Thymus (tissue), 11 donors: Measurements from ENCODE around the gene RAPGEF1. TPM values are rescaled to one million over a fixed set of nuclear protein-coding genes. Genes with fewer than 3 reads are reported as not detected.
"Not testable (repeated sequence)": the region's sequence is repeated elsewhere in the genome, so short reads cannot be mapped to it uniquely, and the experiment has no call there.

Experiments used
- DNase-seq, 9 donors: peaks; one replicate each; pipeline ENCODE4 v3.0.0-alpha.2; 2013; ENCODE audit warnings: low spot score in 9 of 9, low read depth in 6 of 9, missing footprints in 1 of 9
- H3K27ac ChIP-seq, 2 donors: one replicate each; pipeline ENCODE4 v1.5.1; 2013; ENCODE audit warnings: control low read depth in 1 of 2, low read depth in 1 of 2, low read length in 1 of 2, mild to moderate bottlenecking in 1 of 2, moderate library complexity in 1 of 2
- H3K27me3 ChIP-seq, 2 donors: one replicate each; pipeline ENCODE4 v1.5.1; 2013; ENCODE audit warnings: low read length in 1 of 2; ENCODE audit not compliant: control insufficient read depth in 2 of 2, insufficient read depth in 1 of 2
- H3K36me3 ChIP-seq, 2 donors: one replicate each; pipeline ENCODE4 v1.5.1; 2013; ENCODE audit warnings: low read length in 1 of 2, mild to moderate bottlenecking in 1 of 2, moderate library complexity in 1 of 2; ENCODE audit not compliant: control insufficient read depth in 2 of 2, insufficient read depth in 2 of 2
- H3K4me1 ChIP-seq, 2 donors: one replicate each; pipeline ENCODE4 v1.5.1; 2013; ENCODE audit warnings: low read length in 2 of 2; ENCODE audit not compliant: control insufficient read depth in 2 of 2, insufficient read depth in 2 of 2
- H3K4me3 ChIP-seq, 2 donors: one replicate each; pipeline ENCODE4 v1.5.1; 2013; ENCODE audit warnings: low read length in 2 of 2, control low read depth in 1 of 2, mild to moderate bottlenecking in 1 of 2
- H3K9me3 ChIP-seq, 2 donors: one replicate each; pipeline ENCODE4 v1.5.1; 2013; ENCODE audit warnings: low read length in 1 of 2, mild to moderate bottlenecking in 1 of 2; ENCODE audit not compliant: control insufficient read depth in 2 of 2, insufficient read depth in 1 of 2
- WGBS: extraction: QIAGEN DNeasy Blood & Tissue Kit; methylation state at CpG from one replicate; pipeline ENCODE4 v1.1.7; 2013; 5-methylcytosine and 5-hydroxymethylcytosine counted together
- polyA plus RNA-seq: library from polyadenylated mRNA; stranded (reverse); fragments of 200-250 nt; gene quantifications from one replicate; pipeline ENCODE4 v1.2.3, GENCODE V29; 2013
- total RNA-seq: library from RNA; stranded (reverse); fragments of 120-200 nt; gene quantifications from one replicate; pipeline ENCODE4 v1.2.4, GENCODE V29; 2013
- donor health status: healthy.

RAPGEF1 gene
- total and polyA plus RNA-seq, 2 donors, result 21.6 to 25.9 TPM

DNA sequence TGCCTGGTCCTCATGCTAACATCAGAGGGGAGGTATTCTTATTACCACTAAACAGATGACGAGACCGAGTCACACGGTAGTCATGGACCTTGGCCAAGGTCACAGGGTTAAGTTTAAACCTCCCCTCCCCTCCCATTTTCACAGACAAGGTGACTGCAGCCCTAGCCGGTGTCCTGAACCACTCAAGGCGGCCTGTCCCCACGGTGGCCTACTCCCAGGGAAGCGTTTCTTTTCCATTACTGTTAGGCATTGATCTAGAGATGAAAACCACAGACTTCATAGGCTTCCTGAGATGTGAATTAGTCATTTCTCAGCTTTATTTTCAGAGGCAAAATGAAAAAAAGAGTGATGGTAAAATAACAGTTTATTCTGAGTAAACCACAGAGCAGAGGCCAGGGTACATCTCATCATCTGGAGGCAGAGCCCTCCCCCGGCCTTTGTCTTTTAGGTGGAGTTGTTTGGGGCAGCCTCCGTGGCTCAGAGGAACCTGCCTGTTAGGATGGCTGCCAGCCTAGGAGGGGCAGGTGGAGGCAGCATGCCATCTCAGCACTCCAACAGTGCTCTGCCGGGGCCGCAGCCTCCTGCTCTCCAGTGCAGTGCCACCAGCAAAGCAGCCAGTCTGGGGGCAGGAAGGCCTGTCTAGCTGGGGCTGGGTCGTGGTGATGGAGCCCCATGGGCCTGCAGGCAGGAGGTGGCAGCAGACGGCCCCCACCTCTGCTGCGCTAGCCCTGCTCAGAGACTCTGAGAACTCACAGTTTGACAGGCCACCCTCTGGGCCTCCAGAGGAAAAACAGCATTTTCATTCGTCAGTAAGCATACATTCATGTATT lies 71.2 kb downstream of the RAPGEF1 start:
- peak overlapping the region in 1 of 2 donors; percentile 0 for H3K4me3 ChIP-seq
- no peaks in the 10 kb centered on the region for H3K36me3 ChIP-seq
- DNase-seq, result peak in 1 of 9 donors; percentile 61
- H3K9me3 ChIP-seq, result no peaks in the 10 kb centered on the region
- H3K4me1 ChIP-seq, result peaks cover 41 to 66% of the 10 kb centered on the region in 2 donors
- WGBS, result 5% methylated on average over 15 of the region's 15 CpGs
- H3K27ac ChIP-seq, result peak overlapping the region; percentile 73 to 91
- H3K27me3 ChIP-seq, result no peaks in the 10 kb centered on the region

GRCh38 chr9:131668057-131668438 lies 71.8 kb downstream of the RAPGEF1 start:
- Histone ChIP-seq H3K27ac (peak overlapping the region in 1 of 2 donors; percentile 73), H3K36me3 (no peaks in the 10 kb centered on the region), H3K4me1 (peaks cover 41 to 61% of the 10 kb centered on the region in 2 donors), H3K4me3 (peak overlapping the region in 1 of 2 donors; percentile 0), H3K27me3 (no peaks in the 10 kb centered on the region), H3K9me3 (no peaks in the 10 kb centered on the region)
- 40% methylated on average over 9 of the region's 9 CpGs for WGBS
- DNase-seq, result no peak

DNA sequence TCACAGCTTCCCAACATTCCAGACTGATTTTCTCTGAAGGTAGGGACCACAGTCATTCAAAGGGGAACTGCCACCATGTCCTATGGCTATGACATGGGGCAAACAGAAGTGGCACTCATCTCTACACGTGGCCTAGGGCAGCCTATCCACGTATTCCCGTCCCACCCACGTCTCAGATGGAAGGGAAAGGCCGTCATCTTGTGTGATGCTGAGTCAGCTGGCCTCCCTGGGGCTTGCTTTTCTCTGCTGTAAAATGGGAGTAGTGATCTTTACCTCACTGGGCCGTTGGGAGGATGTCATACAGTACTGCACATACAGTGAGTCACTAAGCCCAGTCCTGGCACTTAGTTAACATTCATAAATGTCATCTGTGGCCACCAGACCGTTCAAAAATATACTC lies 72.3 kb downstream of the RAPGEF1 start:
- Histone ChIP-seq H3K9me3 (no peaks in the 10 kb centered on the region), H3K36me3 (no peaks in the 10 kb centered on the region), H3K4me3 (no peak overlapping the region), H3K4me1 (peaks cover 41 to 61% of the 10 kb centered on the region in 2 donors), H3K27me3 (no peaks in the 10 kb centered on the region), H3K27ac (peak overlapping the region; percentile 10 to 73)
- no peak for DNase-seq
- WGBS, result 80% methylated on average over 7 of the region's 7 CpGs

GRCh38 chr9:131666774-131667173 lies 73.1 kb downstream of the RAPGEF1 start:
- Histone ChIP-seq H3K36me3 (no peaks in the 10 kb centered on the region), H3K27me3 (no peaks in the 10 kb centered on the region), H3K4me3 (no peak overlapping the region), H3K4me1 (peaks cover 46 to 65% of the 10 kb centered on the region in 2 donors), H3K27ac (no peak overlapping the region), H3K9me3 (no peaks in the 10 kb centered on the region)
- DNase-seq, result no peak
- WGBS, result 74% methylated on average over 8 of the region's 8 CpGs

DNA sequence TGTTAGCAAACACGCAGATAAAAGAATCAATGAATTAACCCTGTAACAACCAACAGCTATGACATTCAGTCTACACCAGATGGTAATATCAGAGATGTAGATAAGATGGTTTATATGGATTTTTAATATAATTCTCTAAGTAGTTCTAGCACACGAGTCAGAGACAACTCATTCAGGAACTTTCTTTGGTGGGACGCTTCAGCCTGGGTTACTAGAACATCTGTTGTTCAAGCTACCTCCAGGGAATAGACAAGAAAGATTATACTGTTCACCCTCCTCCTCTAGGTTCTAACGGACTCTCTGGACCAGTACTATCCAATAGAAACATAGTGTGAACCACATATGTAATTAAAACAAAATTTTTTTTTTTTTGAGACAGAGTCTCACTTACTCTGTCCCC lies 73.8 kb downstream of the RAPGEF1 start:
- WGBS, result 87% methylated on average over 4 of the region's 4 CpGs
- Histone ChIP-seq H3K27ac (no peak overlapping the region), H3K27me3 (no peaks in the 10 kb centered on the region), H3K4me3 (no peak overlapping the region), H3K9me3 (no peaks in the 10 kb centered on the region), H3K4me1 (peaks cover 43 to 61% of the 10 kb centered on the region in 2 donors), H3K36me3 (peaks cover 0 to 4% of the 10 kb centered on the region in 2 donors)
- DNase-seq, result no peak

DNA sequence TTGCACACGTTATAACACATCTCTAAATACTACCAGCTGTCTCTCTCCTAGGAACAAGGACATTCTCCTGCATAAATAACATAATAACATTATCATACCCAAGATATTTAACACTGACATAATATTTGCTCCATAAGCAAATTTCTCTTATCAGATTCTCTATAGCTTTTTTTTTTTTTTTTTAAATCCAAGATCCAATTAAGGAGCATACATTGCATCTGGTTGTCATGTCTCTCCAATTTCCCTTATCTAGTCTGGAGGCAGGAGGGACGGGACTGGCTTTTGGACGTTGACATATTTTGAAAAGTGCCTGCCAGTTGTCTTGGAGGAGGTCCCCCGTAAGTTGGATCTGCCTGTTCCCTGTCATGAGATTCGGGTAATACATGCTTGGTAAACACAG lies 76.6 kb downstream of the RAPGEF1 start:
- peaks cover 0 to 8% of the 10 kb centered on the region in 2 donors for H3K36me3 ChIP-seq
- H3K4me1 ChIP-seq, result peaks cover 28 to 51% of the 10 kb centered on the region in 2 donors
- H3K27me3 ChIP-seq, result no peaks in the 10 kb centered on the region
- WGBS, result 89% methylated on average over 5 of the region's 5 CpGs
- H3K9me3 ChIP-seq, result no peaks in the 10 kb centered on the region
- H3K27ac ChIP-seq, result no peak overlapping the region
- no peak for DNase-seq
- no peak overlapping the region for H3K4me3 ChIP-seq

- H3K27me3 ChIP-seq, H3K9me3 ChIP-seq, DNase-seq, H3K4me3 ChIP-seq, H3K36me3 ChIP-seq: not testable (repeated sequence)
- H3K27ac ChIP-seq, result peak overlapping the region in 1 of 2 donors; percentile 32
- WGBS, result 71% methylated on average over 4 of the region's 4 CpGs
- H3K4me1 ChIP-seq, result peaks cover 29 to 51% of the 10 kb centered on the region in 2 donors
Measured at GRCh38 chr9:131662289-131662621, 77.6 kb downstream of the RAPGEF1 start.

DNA sequence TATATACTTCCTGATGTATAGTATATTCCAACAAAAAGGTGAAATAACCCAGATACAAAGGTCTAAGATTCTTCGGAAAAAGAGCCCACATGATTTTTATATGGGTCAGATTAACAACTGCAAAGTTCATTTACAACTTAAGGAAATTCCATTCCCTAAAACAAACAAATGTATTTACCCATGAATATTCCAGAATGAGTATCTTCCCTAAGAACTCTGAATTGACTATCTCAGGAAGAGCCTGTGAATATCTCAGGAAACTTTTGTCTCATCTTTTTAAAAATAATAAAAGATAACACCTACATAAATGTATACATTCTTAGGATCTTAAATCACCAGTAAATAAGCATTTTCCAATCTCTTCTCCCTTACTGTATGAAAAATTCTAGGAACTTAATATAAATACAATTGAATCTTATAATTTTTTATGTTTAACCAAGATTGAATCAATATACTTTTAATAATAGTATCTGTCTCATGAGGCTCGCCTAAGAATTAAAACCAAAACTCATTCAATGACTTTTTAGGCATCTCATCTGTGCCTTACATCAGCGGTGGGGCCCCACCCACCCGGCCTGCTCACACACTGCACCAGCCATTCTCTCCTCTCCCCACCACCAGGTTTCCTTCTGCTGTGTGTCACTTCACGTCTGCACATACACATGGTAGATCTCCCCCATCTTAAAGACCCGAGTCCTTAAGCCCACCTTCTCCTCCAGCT lies 78.1 kb downstream of the RAPGEF1 start:
- no peaks in the 10 kb centered on the region for H3K27me3 ChIP-seq
- peaks cover 30 to 51% of the 10 kb centered on the region in 2 donors for H3K4me1 ChIP-seq
- peaks cover 0 to 8% of the 10 kb centered on the region in 2 donors for H3K36me3 ChIP-seq
- H3K27ac ChIP-seq, result peak overlapping the region in 1 of 2 donors; percentile 32
- H3K4me3 ChIP-seq, result no peak overlapping the region
- WGBS, result 44% methylated on average over 6 of the region's 6 CpGs
- DNase-seq, result peak in 2 of 9 donors; percentile 40 to 63
- no peaks in the 10 kb centered on the region for H3K9me3 ChIP-seq
